Prostate gland (tissue), 2 donors: Measurements from ENCODE around the gene ZNF576.

Experiments
- CTCF ChIP-seq, 4 experiments: fragments of 200-600 bp in 2 of 4; fragments of 450-650 bp in 2 of 4; sonication (generic) in 2 of 4; IDR thresholded peaks; 1 replicate in 3 of 4; 2 replicates in 1 of 4; pipeline ENCODE4 v1.5.1; 2016 to 2019; ENCODE audit warnings: antibody characterized with exemption in 4 of 4, mild to moderate bottlenecking in 2 of 4, moderate library complexity in 2 of 4
- POLR2A ChIP-seq: fragments of 450-650 bp; IDR thresholded peaks from one replicate; pipeline ENCODE4 v1.6.1; 2016; ENCODE audit warnings: antibody characterized with exemption, mild to moderate bottlenecking
- POLR2AphosphoS5 ChIP-seq: sonication (generic); formaldehyde crosslinking; IDR thresholded peaks from one replicate; pipeline ENCODE4 v1.6.1; 2017; ENCODE audit warnings: antibody characterized with exemption

DNA sequence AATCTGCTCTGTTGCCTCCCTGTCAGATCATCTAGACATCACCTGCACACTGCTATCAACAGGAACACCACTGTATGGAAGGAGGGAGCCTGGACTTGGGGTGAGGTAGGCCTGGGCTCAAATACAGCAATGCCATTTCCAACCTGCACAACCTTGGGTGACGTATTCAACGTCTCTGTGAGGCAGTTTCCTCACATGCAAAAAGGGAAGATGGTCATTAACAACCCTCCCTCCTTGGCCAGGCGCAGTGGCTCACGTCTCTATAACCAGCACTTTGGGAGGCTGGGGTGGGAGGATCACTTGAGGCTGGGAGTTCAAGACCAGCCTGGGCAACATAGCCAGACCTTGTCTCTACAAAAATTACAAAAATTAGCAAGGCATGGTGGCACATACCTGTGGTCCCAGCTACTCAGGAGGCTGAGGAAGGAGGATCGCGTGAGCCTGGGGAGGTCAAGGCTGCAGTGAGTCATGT, 34.1 kb upstream of the ZNF576 start:
- TF ChIP-seq CTCF (IDR thresholded peaks at IDR 0.05) = no peak
- TF ChIP-seq POLR2A = no peak
- TF ChIP-seq POLR2AphosphoS5 = no peak
